ENCODE data around the gene PDE6D.
A peak's percentile ranks its signal among the peaks of the same experiment; 100 is the strongest.
"Not testable (repeated sequence)": the region's sequence is repeated elsewhere in the genome, so short reads cannot be mapped to it uniquely, and the experiment has no call there.

PDE6D gene

GRCh38 chr2:231764760-231765159 lies 16.3 kb downstream of the PDE6D start:
- no peaks in the 10 kb centered on the region for H3K27me3 ChIP-seq (ENCODE audit: control insufficient read depth, insufficient read depth, low read length)
- H3K9ac ChIP-seq (ENCODE audit: low read length) = no peak overlapping the region
- no peak overlapping the region for H3K4me3 ChIP-seq (ENCODE audit: low read length)
- H3K9me3 ChIP-seq (ENCODE audit: control insufficient read depth, low read depth, low read length) = no peaks in the 10 kb centered on the region
- no peak overlapping the region for H3K27ac ChIP-seq (ENCODE audit: low read length)
- H3K4me1 ChIP-seq (ENCODE audit: control insufficient read depth, low read depth, low read length) = peaks cover 4% of the 10 kb centered on the region
- H3K36me3 ChIP-seq (ENCODE audit: control insufficient read depth, low read depth, low read length) = no peaks in the 10 kb centered on the region

GRCh38 chr2:231764124-231764523 lies 17.0 kb downstream of the PDE6D start:
- Histone ChIP-seq H3K9ac (ENCODE audit: low read length) (no peak overlapping the region), H3K27me3 (ENCODE audit: control insufficient read depth, insufficient read depth, low read length) (no peaks in the 10 kb centered on the region), H3K4me1 (ENCODE audit: control insufficient read depth, low read depth, low read length) (peaks cover 4% of the 10 kb centered on the region), H3K9me3 (ENCODE audit: control insufficient read depth, low read depth, low read length) (no peaks in the 10 kb centered on the region), H3K27ac (ENCODE audit: low read length) (no peak overlapping the region), H3K4me3 (ENCODE audit: low read length) (no peak overlapping the region), H3K36me3 (ENCODE audit: control insufficient read depth, low read depth, low read length) (no peaks in the 10 kb centered on the region)

- Histone ChIP-seq H3K9ac (ENCODE audit: low read length) (no peak overlapping the region), H3K36me3 (ENCODE audit: control insufficient read depth, low read depth, low read length) (no peaks in the 10 kb centered on the region), H3K27me3 (ENCODE audit: control insufficient read depth, insufficient read depth, low read length) (no peaks in the 10 kb centered on the region), H3K4me3 (ENCODE audit: low read length) (no peak overlapping the region), H3K9me3 (ENCODE audit: control insufficient read depth, low read depth, low read length) (no peaks in the 10 kb centered on the region), H3K4me1 (ENCODE audit: control insufficient read depth, low read depth, low read length) (no peaks in the 10 kb centered on the region), H3K27ac (ENCODE audit: low read length) (no peak overlapping the region)
Measured at GRCh38 chr2:231761735-231762134, 19.3 kb downstream of the PDE6D start.

GRCh38 chr2:231752061-231752460 lies 29.0 kb downstream of the PDE6D start:
- Histone ChIP-seq H3K27ac (ENCODE audit: low read length) (no peak overlapping the region), H3K9ac (ENCODE audit: low read length) (no peak overlapping the region), H3K4me3 (ENCODE audit: low read length) (no peak overlapping the region), H3K9me3 (ENCODE audit: control insufficient read depth, low read depth, low read length) (no peaks in the 10 kb centered on the region), H3K4me1 (ENCODE audit: control insufficient read depth, low read depth, low read length) (peaks cover 4% of the 10 kb centered on the region), H3K36me3 (ENCODE audit: control insufficient read depth, low read depth, low read length) (no peaks in the 10 kb centered on the region), H3K27me3 (ENCODE audit: control insufficient read depth, insufficient read depth, low read length) (no peaks in the 10 kb centered on the region)

GRCh38 chr2:231751042-231751815 lies 29.9 kb downstream of the PDE6D start:
- H3K36me3 ChIP-seq (ENCODE audit: control insufficient read depth, low read depth, low read length) = no peaks in the 10 kb centered on the region
- no peak overlapping the region for H3K27ac ChIP-seq (ENCODE audit: low read length)
- H3K27me3 ChIP-seq (ENCODE audit: control insufficient read depth, insufficient read depth, low read length) = no peaks in the 10 kb centered on the region
- no peak overlapping the region for H3K4me3 ChIP-seq (ENCODE audit: low read length)
- peaks cover 4% of the 10 kb centered on the region for H3K4me1 ChIP-seq (ENCODE audit: control insufficient read depth, low read depth, low read length)
- no peaks in the 10 kb centered on the region for H3K9me3 ChIP-seq (ENCODE audit: control insufficient read depth, low read depth, low read length)
- H3K9ac ChIP-seq (ENCODE audit: low read length) = no peak overlapping the region

- not testable (repeated sequence) for H3K4me3 ChIP-seq (ENCODE audit: low read length); H3K27ac ChIP-seq (ENCODE audit: low read length); H3K9me3 ChIP-seq (ENCODE audit: control insufficient read depth, low read depth, low read length); H3K36me3 ChIP-seq (ENCODE audit: control insufficient read depth, low read depth, low read length); H3K27me3 ChIP-seq (ENCODE audit: control insufficient read depth, insufficient read depth, low read length); H3K9ac ChIP-seq (ENCODE audit: low read length)
- peaks cover 15% of the 10 kb centered on the region for H3K4me1 ChIP-seq (ENCODE audit: control insufficient read depth, low read depth, low read length)
Measured at GRCh38 chr2:231749016-231749415, 32.1 kb downstream of the PDE6D start.

- not testable (repeated sequence) for H3K27ac ChIP-seq (ENCODE audit: low read length); H3K36me3 ChIP-seq (ENCODE audit: control insufficient read depth, low read depth, low read length); H3K9ac ChIP-seq (ENCODE audit: low read length); H3K4me3 ChIP-seq (ENCODE audit: low read length); H3K27me3 ChIP-seq (ENCODE audit: control insufficient read depth, insufficient read depth, low read length); H3K9me3 ChIP-seq (ENCODE audit: control insufficient read depth, low read depth, low read length)
- peaks cover 15% of the 10 kb centered on the region for H3K4me1 ChIP-seq (ENCODE audit: control insufficient read depth, low read depth, low read length)
Measured at GRCh38 chr2:231748153-231748896, 32.8 kb downstream of the PDE6D start.

GRCh38 chr2:231745303-231746038 lies 35.6 kb downstream of the PDE6D start:
- Histone ChIP-seq H3K27ac (ENCODE audit: low read length) (peak overlapping the region; percentile 34), H3K27me3 (ENCODE audit: control insufficient read depth, insufficient read depth, low read length) (no peaks in the 10 kb centered on the region), H3K4me3 (ENCODE audit: low read length) (peak overlapping the region; percentile 30), H3K4me1 (ENCODE audit: control insufficient read depth, low read depth, low read length) (peaks cover 15% of the 10 kb centered on the region), H3K9ac (ENCODE audit: low read length) (no peak overlapping the region), H3K9me3 (ENCODE audit: control insufficient read depth, low read depth, low read length) (no peaks in the 10 kb centered on the region), H3K36me3 (ENCODE audit: control insufficient read depth, low read depth, low read length) (no peaks in the 10 kb centered on the region)

- H3K4me1 ChIP-seq (ENCODE audit: control insufficient read depth, low read depth, low read length) = peaks cover 11% of the 10 kb centered on the region
- no peak overlapping the region for H3K4me3 ChIP-seq (ENCODE audit: low read length)
- H3K36me3 ChIP-seq (ENCODE audit: control insufficient read depth, low read depth, low read length) = no peaks in the 10 kb centered on the region
- no peak overlapping the region for H3K27ac ChIP-seq (ENCODE audit: low read length)
- no peak overlapping the region for H3K9ac ChIP-seq (ENCODE audit: low read length)
- no peaks in the 10 kb centered on the region for H3K27me3 ChIP-seq (ENCODE audit: control insufficient read depth, insufficient read depth, low read length)
- H3K9me3 ChIP-seq (ENCODE audit: control insufficient read depth, low read depth, low read length) = no peaks in the 10 kb centered on the region
Measured at GRCh38 chr2:231743376-231744116, 37.5 kb downstream of the PDE6D start.

- Histone ChIP-seq H3K36me3 (ENCODE audit: control insufficient read depth, low read depth, low read length) (no peaks in the 10 kb centered on the region), H3K9me3 (ENCODE audit: control insufficient read depth, low read depth, low read length) (no peaks in the 10 kb centered on the region), H3K4me3 (ENCODE audit: low read length) (no peak overlapping the region), H3K4me1 (ENCODE audit: control insufficient read depth, low read depth, low read length) (no peaks in the 10 kb centered on the region), H3K9ac (ENCODE audit: low read length) (no peak overlapping the region), H3K27me3 (ENCODE audit: control insufficient read depth, insufficient read depth, low read length) (no peaks in the 10 kb centered on the region), H3K27ac (ENCODE audit: low read length) (no peak overlapping the region)
Measured at GRCh38 chr2:231737761-231738160, 43.3 kb downstream of the PDE6D start.

- no peak overlapping the region for H3K27ac ChIP-seq (ENCODE audit: low read length)
- no peak overlapping the region for H3K4me3 ChIP-seq (ENCODE audit: low read length)
- H3K27me3 ChIP-seq (ENCODE audit: control insufficient read depth, insufficient read depth, low read length) = no peaks in the 10 kb centered on the region
- no peaks in the 10 kb centered on the region for H3K9me3 ChIP-seq (ENCODE audit: control insufficient read depth, low read depth, low read length)
- no peaks in the 10 kb centered on the region for H3K36me3 ChIP-seq (ENCODE audit: control insufficient read depth, low read depth, low read length)
- H3K4me1 ChIP-seq (ENCODE audit: control insufficient read depth, low read depth, low read length) = no peaks in the 10 kb centered on the region
- H3K9ac ChIP-seq (ENCODE audit: low read length) = no peak overlapping the region
Measured at GRCh38 chr2:231732604-231733003, 48.5 kb downstream of the PDE6D start.

Data from iPS-18a (cell line).